Osteocyte (in vitro differentiated cells): ENCODE results near the gene ST3GAL3. TPM values are rescaled to one million over a fixed set of nuclear protein-coding genes. Genes with fewer than 3 reads are reported as not detected.

ENCODE experiments used
- DNase-seq: peaks from one replicate; pipeline ENCODE4 v3.0.0; 2021; ENCODE audit warnings: mixed read lengths; ENCODE audit not compliant: unreplicated experiment; ENCODE audit errors: extremely low spot score
- H3K27ac Mint-ChIP-seq: one replicate; pipeline ENCODE4 v1.8.0; 2021; ENCODE audit warnings: mild to moderate bottlenecking, mixed read lengths; ENCODE audit not compliant: unreplicated experiment
- H3K27me3 Mint-ChIP-seq: one replicate; pipeline ENCODE4 v1.8.0; 2021; ENCODE audit warnings: mixed read lengths; ENCODE audit not compliant: unreplicated experiment
- H3K36me3 Mint-ChIP-seq: one replicate; pipeline ENCODE4 v1.8.0; 2021; ENCODE audit warnings: mixed read lengths; ENCODE audit not compliant: unreplicated experiment
- H3K4me1 Mint-ChIP-seq: one replicate; pipeline ENCODE4 v1.8.0; 2021; ENCODE audit warnings: mixed read lengths; ENCODE audit not compliant: unreplicated experiment
- H3K4me3 Mint-ChIP-seq: one replicate; pipeline ENCODE4 v1.8.0; 2021; ENCODE audit warnings: mild to moderate bottlenecking, moderate library complexity, mixed read lengths; ENCODE audit not compliant: unreplicated experiment
- H3K9me3 Mint-ChIP-seq: one replicate; pipeline ENCODE4 v1.8.0; 2021; ENCODE audit warnings: mixed read lengths; ENCODE audit not compliant: unreplicated experiment
- CTCF ChIP-seq: fragments of 200-600 bp; sonication (generic); IDR thresholded peaks from 2 replicates; pipeline ENCODE4 v1.5.0; 2021; ENCODE audit warnings: antibody characterized with exemption, mild to moderate bottlenecking, moderate library complexity
- total RNA-seq: library from RNA; stranded (reverse); gene quantifications from 2 replicates; pipeline ENCODE4 v1.2.1, GENCODE V29; 2021

Gene ST3GAL3
- total RNA-seq, 1 donor from 2014 or later = 26.4 TPM

GRCh38 chr1:43913666-43914360, 206.5 kb downstream of the ST3GAL3 start:
- no peak for TF ChIP-seq CTCF
- H3K4me3 Mint-ChIP-seq = no peak overlapping the region
- H3K27me3 Mint-ChIP-seq = no peaks in the 10 kb centered on the region
- peaks cover 4% of the 10 kb centered on the region for H3K36me3 Mint-ChIP-seq
- DNase-seq = no peak
- no peak overlapping the region for H3K27ac Mint-ChIP-seq
- peaks cover 17% of the 10 kb centered on the region for H3K4me1 Mint-ChIP-seq
- H3K9me3 Mint-ChIP-seq = no peaks in the 10 kb centered on the region

GRCh38 chr1:43914576-43915525, 207.5 kb downstream of the ST3GAL3 start:
- no peak overlapping the region for H3K4me3 Mint-ChIP-seq
- no peaks in the 10 kb centered on the region for H3K27me3 Mint-ChIP-seq
- no peak for TF ChIP-seq CTCF
- H3K4me1 Mint-ChIP-seq = peaks cover 17% of the 10 kb centered on the region
- no peak overlapping the region for H3K27ac Mint-ChIP-seq
- no peak for DNase-seq
- H3K36me3 Mint-ChIP-seq = peaks cover 4% of the 10 kb centered on the region
- H3K9me3 Mint-ChIP-seq = no peaks in the 10 kb centered on the region

DNA sequence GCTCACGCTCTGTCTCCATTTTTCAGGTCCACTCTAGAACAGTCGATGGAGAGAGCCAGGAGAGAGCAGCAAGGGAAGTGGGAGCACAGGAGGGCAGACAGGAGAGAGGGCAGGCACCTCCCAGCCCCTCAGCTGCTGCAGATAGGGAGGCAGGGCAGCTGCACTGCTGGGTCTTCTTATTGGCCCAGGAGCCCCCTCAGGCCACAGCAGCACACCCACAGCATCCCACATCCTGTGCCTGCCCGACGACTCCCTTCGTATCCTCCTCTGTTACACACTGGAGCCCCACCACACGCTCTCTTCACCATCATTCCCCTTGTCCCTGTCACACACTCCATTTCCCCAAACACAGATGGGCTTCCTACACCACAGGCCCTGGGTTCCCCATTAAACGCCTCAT, 212.6 kb downstream of the ST3GAL3 start:
- H3K4me1 Mint-ChIP-seq = peaks cover 3% of the 10 kb centered on the region
- H3K4me3 Mint-ChIP-seq = no peak overlapping the region
- H3K27me3 Mint-ChIP-seq = no peaks in the 10 kb centered on the region
- DNase-seq = no peak
- TF ChIP-seq CTCF = no peak
- H3K27ac Mint-ChIP-seq = no peak overlapping the region
- H3K36me3 Mint-ChIP-seq = peaks cover 10% of the 10 kb centered on the region
- H3K9me3 Mint-ChIP-seq = no peaks in the 10 kb centered on the region

DNA sequence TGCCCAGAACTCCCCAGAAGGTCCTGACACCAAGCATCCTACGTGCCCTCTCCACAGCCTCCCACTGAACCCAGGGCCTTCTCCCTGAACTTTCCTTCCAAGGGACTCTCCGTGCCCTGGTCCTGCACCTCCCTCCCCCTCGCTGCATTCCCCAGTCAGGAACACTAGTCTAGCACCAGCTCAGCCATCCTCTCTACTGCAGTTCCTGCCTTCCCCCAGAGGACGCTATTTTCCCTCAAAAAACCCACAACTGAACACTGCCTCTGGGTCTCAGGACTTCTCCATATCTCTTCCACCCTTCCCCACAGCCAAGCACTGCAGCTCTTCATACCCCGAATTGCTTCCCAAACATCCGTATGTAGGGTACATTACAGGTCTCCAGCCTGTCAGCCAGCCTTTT, 213.7 kb downstream of the ST3GAL3 start:
- H3K9me3 Mint-ChIP-seq = no peaks in the 10 kb centered on the region

More for the DNA sequence above, 213.7 kb downstream of the ST3GAL3 start:
- no peak for TF ChIP-seq CTCF
- Mint-ChIP-seq H3K4me1 (peaks cover 3% of the 10 kb centered on the region), H3K27me3 (no peaks in the 10 kb centered on the region), H3K36me3 (peaks cover 15% of the 10 kb centered on the region), H3K4me3 (no peak overlapping the region), H3K27ac (no peak overlapping the region)
- no peak for DNase-seq
